ENCODE results near the gene ACSL1. TPM values are rescaled to one million over a fixed set of nuclear protein-coding genes. Genes with fewer than 3 reads are reported as not detected.
A peak's percentile ranks its signal among the peaks of the same experiment; 100 is the strongest.

Gene ACSL1
- total and polyA plus RNA-seq, 2 donors (not counting 3 experiments of a cell fraction or from before 2014, with no cell fraction given), result 7.3 to 17.7 TPM

DNA sequence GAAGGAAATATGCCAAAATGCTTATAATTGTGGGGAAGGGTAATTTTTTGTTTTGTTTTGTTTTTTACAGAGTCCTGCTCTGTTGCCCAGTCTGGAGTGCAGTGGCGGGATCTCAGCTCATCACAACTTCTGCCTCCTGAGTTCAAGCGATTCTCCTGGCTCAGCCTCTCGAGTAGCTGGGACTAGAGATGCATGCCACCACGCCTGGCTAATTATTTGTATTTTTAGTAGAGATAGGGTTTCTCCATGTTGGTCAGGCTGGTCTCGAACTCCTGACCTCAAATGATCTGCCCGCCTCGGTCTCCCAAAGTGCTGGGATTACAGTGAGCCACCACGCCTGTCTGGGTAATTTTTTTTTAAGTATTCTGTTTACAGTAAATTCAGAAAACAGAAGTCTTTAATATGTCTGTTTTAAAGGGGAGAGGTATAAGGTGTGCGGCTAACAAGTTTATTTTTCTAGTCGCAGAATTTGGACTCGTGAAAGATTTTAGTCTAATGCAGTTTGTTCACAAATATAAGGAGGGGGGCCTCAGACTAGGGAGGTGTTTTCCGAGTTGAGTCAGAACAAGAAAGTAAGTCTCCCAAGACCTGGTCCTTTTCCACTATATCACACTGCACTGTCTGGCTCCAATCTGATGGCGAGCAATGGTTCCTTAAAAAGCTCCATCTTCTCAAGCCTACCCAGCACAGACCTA, 1.5 kb downstream of the ACSL1 start:
- Histone ChIP-seq H3K27me3 (ENCODE audit: control insufficient read depth in 2 of 2, insufficient read depth in 2 of 2, low read length in 2 of 2) (peaks cover 0 to 2% of the 10 kb centered on the region in 2 experiments), H3K36me3 (ENCODE audit: control insufficient read depth in 2 of 2, extremely low read depth in 1 of 2, insufficient read depth in 2 of 2, low read length in 2 of 2) (no peaks in the 10 kb centered on the region), H3K4me3 (replicated peaks in 1 of 3; ENCODE audit: insufficient read depth in 1 of 3, low read depth in 1 of 3, low read length in 3 of 3) (peak overlapping the region in 1 of 3 experiments; percentile 38), H3K9me3 (replicated peaks; ENCODE audit: control insufficient read depth, insufficient read depth, low read length) (no peaks in the 10 kb centered on the region), H3K4me2 (ENCODE audit: insufficient read depth, low read length) (peak overlapping the region; percentile 81), H3K27ac (ENCODE audit: insufficient read depth, low read depth, low read length) (no peak overlapping the region), H3K9ac (replicated peaks; ENCODE audit: extremely low read depth, insufficient read depth, low read length) (no peak overlapping the region), H4K20me1 (replicated peaks; ENCODE audit: control insufficient read depth, extremely low read depth, insufficient read depth, low read length) (no peaks in the 10 kb centered on the region), H2AFZ (ENCODE audit: low read depth, low read length) (no peak overlapping the region), H3K79me2 (ENCODE audit: control insufficient read depth, insufficient read depth, low read length) (no peaks in the 10 kb centered on the region), H3K4me1 (ENCODE audit: control insufficient read depth, extremely low read depth, insufficient read depth, low read length) (peaks cover 13% of the 10 kb centered on the region), H3K9me1 (replicated peaks; ENCODE audit: control insufficient read depth, extremely low read depth, insufficient read depth, low read length) (no peaks in the 10 kb centered on the region)
- FAIRE-seq (no peak), DNase-seq (ENCODE audit: low read depth, low spot score) (peak; percentile 13)
- TF ChIP-seq POLR2A (IDR thresholded peaks at IDR 0.05; ENCODE audit: low read depth, low read length) (no peak), FOS (IDR thresholded peaks at IDR 0.05; ENCODE audit: borderline replicate concordance, insufficient read depth, low read length) (no peak)
- BruUV-seq (replicated peaks), result no TSS peak
- intact Hi-C loops (cut with micrococcal nuclease) (loop anchor here (1.0 to 10.0 kb wide), 4 partner anchors 175 to 1371 kb away; partner anchors contain the start of genes CASP3, CYP4V2, IRF2 and PRIMPOL), dilution Hi-C loops (cut with MboI; ENCODE audit: extremely low pct_ligation_motif_present, low sequenced_read_pairs) (no loop called here)
- ChIA-PET POLR2A (no interaction called here), CTCF (interaction anchor here (2.3 kb wide), 1 partner anchor 79 kb away, joined by 10 read pairs; no protein-coding TSS in a partner anchor)

DNA sequence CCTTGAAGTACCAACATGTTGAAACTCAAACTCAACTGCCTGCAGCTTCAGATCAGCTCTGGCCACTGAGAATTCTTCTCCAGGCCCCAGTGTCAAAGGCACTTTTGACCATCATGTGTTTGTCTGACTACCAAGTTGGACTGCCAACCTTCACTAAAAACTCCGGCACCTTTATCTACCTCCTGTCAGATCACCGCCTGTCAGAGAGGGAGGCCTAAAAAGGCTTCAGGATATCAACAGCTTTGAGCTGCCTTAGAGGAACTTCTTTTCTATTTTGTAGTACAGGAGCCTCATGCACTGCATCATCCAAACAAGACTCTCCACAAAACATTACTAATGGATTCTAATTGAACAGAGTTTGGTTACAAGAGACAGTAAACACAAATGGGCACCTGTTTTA, 2.8 kb downstream of the ACSL1 start:
- H3K4me3 ChIP-seq (replicated peaks in 1 of 3; ENCODE audit: insufficient read depth in 1 of 3, low read depth in 1 of 3, low read length in 3 of 3), result no peak overlapping the region
- peaks cover 13% of the 10 kb centered on the region for H3K4me1 ChIP-seq (ENCODE audit: control insufficient read depth, extremely low read depth, insufficient read depth, low read length)
- BruUV-seq (replicated peaks), result no TSS peak
- H3K9me1 ChIP-seq (replicated peaks; ENCODE audit: control insufficient read depth, extremely low read depth, insufficient read depth, low read length), result no peaks in the 10 kb centered on the region
- CTCF ChIA-PET, result interaction anchor here (1.2 kb wide), 1 partner anchor 77 kb away, joined by 3 read pairs; no protein-coding TSS in a partner anchor
- no peak overlapping the region for H3K9ac ChIP-seq (replicated peaks; ENCODE audit: extremely low read depth, insufficient read depth, low read length)
- H3K9me3 ChIP-seq (replicated peaks; ENCODE audit: control insufficient read depth, insufficient read depth, low read length), result no peaks in the 10 kb centered on the region
- H3K4me2 ChIP-seq (ENCODE audit: insufficient read depth, low read length), result no peak overlapping the region
- H2AFZ ChIP-seq (ENCODE audit: low read depth, low read length), result no peak overlapping the region
- H3K27ac ChIP-seq (ENCODE audit: insufficient read depth, low read depth, low read length), result no peak overlapping the region
- no peaks in the 10 kb centered on the region for H4K20me1 ChIP-seq (replicated peaks; ENCODE audit: control insufficient read depth, extremely low read depth, insufficient read depth, low read length)
- no peaks in the 10 kb centered on the region for H3K36me3 ChIP-seq (ENCODE audit: control insufficient read depth in 2 of 2, extremely low read depth in 1 of 2, insufficient read depth in 2 of 2, low read length in 2 of 2)
- peaks cover 0 to 2% of the 10 kb centered on the region in 2 experiments for H3K27me3 ChIP-seq (ENCODE audit: control insufficient read depth in 2 of 2, insufficient read depth in 2 of 2, low read length in 2 of 2)
- dilution Hi-C loops (cut with MboI; ENCODE audit: extremely low pct_ligation_motif_present, low sequenced_read_pairs) (no loop called here), intact Hi-C loops (cut with micrococcal nuclease) (loop anchor here (10.0 kb wide), 3 partner anchors 248 to 1372 kb away; partner anchors contain the start of genes CYP4V2 and IRF2)
- FAIRE-seq (no peak), DNase-seq (ENCODE audit: low read depth, low spot score) (no peak)
- TF ChIP-seq GATA2 (IDR thresholded peaks at IDR 0.05; ENCODE audit: insufficient read depth, insufficient read length, low read depth, low read length), result no peak
- TF ChIP-seq JUN (IDR thresholded peaks at IDR 0.05; ENCODE audit: borderline replicate concordance, insufficient read depth, insufficient read length, low read depth), result no peak
- TF ChIP-seq, protein P1, sequence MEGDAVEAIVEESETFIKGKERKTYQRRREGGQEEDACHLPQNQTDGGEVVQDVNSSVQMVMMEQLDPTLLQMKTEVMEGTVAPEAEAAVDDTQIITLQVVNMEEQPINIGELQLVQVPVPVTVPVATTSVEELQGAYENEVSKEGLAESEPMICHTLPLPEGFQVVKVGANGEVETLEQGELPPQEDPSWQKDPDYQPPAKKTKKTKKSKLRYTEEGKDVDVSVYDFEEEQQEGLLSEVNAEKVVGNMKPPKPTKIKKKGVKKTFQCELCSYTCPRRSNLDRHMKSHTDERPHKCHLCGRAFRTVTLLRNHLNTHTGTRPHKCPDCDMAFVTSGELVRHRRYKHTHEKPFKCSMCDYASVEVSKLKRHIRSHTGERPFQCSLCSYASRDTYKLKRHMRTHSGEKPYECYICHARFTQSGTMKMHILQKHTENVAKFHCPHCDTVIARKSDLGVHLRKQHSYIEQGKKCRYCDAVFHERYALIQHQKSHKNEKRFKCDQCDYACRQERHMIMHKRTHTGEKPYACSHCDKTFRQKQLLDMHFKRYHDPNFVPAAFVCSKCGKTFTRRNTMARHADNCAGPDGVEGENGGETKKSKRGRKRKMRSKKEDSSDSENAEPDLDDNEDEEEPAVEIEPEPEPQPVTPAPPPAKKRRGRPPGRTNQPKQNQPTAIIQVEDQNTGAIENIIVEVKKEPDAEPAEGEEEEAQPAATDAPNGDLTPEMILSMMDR (IDR thresholded peaks at IDR 0.05; ENCODE audit: extremely low read depth in 1 of 2, insufficient read depth in 1 of 2, low read depth in 1 of 2, low read length in 2 of 2), result no peak
- TF ChIP-seq, protein P2, sequence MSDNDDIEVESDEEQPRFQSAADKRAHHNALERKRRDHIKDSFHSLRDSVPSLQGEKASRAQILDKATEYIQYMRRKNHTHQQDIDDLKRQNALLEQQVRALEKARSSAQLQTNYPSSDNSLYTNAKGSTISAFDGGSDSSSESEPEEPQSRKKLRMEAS (IDR thresholded peaks at IDR 0.05; ENCODE audit: insufficient read depth, insufficient read length), result no peak
- TF ChIP-seq MYC (IDR thresholded peaks at IDR 0.05; ENCODE audit: low read depth, low read length), result no peak
- TF ChIP-seq EZH2 (IDR thresholded peaks at IDR 0.05; ENCODE audit: borderline replicate concordance, low read depth, low read length, severe bottlenecking), result no peak
- TF ChIP-seq POLR2A (IDR thresholded peaks at IDR 0.05; ENCODE audit: low read depth, low read length), result no peak
- TF ChIP-seq POLR2AphosphoS5 (IDR thresholded peaks at IDR 0.05; ENCODE audit: insufficient read depth, low read depth, low read length), result no peak
- TF ChIP-seq FOS (IDR thresholded peaks at IDR 0.05; ENCODE audit: borderline replicate concordance, insufficient read depth, low read length), result no peak
- POLR2A ChIA-PET, result no interaction called here
- H3K79me2 ChIP-seq (ENCODE audit: control insufficient read depth, insufficient read depth, low read length), result no peaks in the 10 kb centered on the region

Measured in endothelial cell of umbilical vein (primary cell).